ENCODE data around the gene TMEM26.

The TMEM26 gene

GRCh38 chr10:61471491-61471890 is 18.3 kb upstream of the TMEM26 start:
- no peak overlapping the region for H3K4me3 ChIP-seq
- no peak for DNase-seq (ENCODE audit: low spot score)
- H3K27ac ChIP-seq = no peak overlapping the region
- no peak for TF ChIP-seq CTCF (IDR thresholded peaks at IDR 0.05)

DNA sequence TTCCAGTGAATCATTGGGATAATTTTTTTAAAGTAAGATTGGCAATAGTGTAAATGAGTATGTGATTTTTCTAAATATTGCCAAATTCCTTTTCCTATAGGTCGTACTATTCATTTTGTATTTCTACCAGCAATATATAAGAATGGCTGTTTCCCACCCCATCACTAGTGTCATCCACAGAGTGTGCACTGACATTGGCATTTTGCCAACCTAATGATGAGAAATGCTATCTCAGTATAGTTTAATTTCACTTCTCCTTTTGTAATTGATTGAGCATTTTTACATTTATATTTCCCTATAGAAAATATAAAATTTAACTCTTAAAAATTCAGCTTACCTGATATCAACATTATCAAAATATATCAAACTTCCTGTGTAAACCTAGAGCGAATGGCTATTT is 17.6 kb upstream of the TMEM26 start:
- Histone ChIP-seq H3K4me3 (no peak overlapping the region), H3K27ac (no peak overlapping the region)
- no peak for DNase-seq (ENCODE audit: low spot score)
- TF ChIP-seq CTCF (IDR thresholded peaks at IDR 0.05) = no peak

DNA sequence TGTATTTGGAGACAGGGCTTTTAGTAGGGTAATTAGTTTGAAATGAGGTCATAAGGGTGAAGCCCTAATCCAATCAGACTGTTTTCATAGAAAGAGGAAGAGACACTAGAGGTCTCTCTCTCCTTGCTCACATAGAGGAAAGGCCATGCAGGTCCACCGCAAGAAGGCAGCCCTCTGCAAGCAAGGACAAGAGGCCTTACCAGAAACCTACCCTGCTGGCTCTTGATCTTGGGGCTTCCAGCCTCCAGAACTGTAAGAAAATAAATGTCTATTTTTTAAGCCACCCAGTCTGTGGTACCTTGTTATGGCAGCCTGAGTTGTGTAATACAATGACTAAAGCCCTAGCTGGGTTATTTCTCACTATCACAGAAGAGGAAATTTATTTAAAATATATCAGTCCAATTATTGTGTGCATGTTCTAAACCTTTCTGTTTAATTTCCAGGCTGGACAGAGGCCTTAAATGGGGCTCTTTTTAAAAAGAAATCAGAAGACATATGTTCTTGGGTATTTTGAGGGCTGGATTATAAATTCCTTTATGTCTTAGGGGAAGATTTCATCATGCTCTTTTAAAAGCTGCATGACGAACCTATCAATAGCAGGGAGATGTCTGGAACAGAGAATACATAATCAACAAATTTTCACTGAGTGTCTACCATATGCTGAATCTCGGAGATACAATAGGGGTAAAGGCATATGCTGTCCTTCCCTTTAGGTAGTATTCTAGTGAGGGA is 12.9 kb upstream of the TMEM26 start:
- no peak overlapping the region for H3K27ac ChIP-seq
- TF ChIP-seq CTCF (IDR thresholded peaks at IDR 0.05) = no peak
- no peak overlapping the region for H3K4me3 ChIP-seq
- no peak for DNase-seq (ENCODE audit: low spot score)

GRCh38 chr10:61465171-61465496 is 12.0 kb upstream of the TMEM26 start:
- TF ChIP-seq CTCF (IDR thresholded peaks at IDR 0.05) = no peak
- no peak overlapping the region for H3K4me3 ChIP-seq
- H3K27ac ChIP-seq = no peak overlapping the region
- DNase-seq (ENCODE audit: low spot score) = no peak

DNA sequence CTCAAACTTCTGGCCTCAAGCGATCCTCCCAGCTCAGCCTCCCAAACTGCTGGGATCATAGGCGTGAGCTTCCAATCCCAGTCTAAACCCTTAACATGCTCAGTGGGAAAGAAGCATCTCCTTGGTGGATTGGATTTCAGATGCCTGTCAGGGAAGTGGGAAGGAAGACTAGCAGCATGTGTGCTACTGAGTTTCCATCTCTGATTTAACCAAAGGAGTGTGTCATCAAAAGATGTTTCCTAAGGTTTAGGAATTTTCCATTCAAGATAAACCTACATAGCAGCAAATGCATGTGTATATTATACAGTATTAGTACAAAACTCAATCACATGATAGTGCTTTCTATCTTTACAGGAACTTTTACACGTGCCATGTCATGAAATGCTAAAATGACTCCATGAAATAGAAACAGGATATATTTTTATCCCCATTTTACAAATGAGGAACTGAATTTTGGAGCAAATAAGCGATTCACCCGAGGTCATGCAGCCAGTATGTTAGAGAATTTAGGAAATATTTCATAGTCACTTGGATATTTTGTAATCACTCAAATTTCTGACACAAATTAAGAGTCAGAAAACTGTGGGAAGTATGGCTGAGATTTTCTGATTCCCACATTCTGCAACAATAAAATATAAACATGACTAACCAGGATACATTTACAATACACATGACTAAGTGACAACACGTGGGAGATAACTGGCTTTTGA is 11.4 kb upstream of the TMEM26 start:
- no peak for TF ChIP-seq CTCF (IDR thresholded peaks at IDR 0.05)
- Histone ChIP-seq H3K27ac (no peak overlapping the region), H3K4me3 (no peak overlapping the region)
- DNase-seq (ENCODE audit: low spot score) = no peak

- Histone ChIP-seq H3K4me3 (peak overlapping the region; percentile 16), H3K27ac (peak overlapping the region in 1 of 2 donors; percentile 31)
- no peak for DNase-seq (ENCODE audit: low spot score)
- TF ChIP-seq CTCF (IDR thresholded peaks at IDR 0.05) = no peak
Measured at GRCh38 chr10:61463035-61463909, 10.1 kb upstream of the TMEM26 start.

Data from coronary artery (tissue), 2 donors.